Measurements from ENCODE around the gene MZB1.

GRCh38 chr5:139363937-139364336, 25.8 kb downstream of the MZB1 start:
- TF ChIP-seq, protein P1, sequence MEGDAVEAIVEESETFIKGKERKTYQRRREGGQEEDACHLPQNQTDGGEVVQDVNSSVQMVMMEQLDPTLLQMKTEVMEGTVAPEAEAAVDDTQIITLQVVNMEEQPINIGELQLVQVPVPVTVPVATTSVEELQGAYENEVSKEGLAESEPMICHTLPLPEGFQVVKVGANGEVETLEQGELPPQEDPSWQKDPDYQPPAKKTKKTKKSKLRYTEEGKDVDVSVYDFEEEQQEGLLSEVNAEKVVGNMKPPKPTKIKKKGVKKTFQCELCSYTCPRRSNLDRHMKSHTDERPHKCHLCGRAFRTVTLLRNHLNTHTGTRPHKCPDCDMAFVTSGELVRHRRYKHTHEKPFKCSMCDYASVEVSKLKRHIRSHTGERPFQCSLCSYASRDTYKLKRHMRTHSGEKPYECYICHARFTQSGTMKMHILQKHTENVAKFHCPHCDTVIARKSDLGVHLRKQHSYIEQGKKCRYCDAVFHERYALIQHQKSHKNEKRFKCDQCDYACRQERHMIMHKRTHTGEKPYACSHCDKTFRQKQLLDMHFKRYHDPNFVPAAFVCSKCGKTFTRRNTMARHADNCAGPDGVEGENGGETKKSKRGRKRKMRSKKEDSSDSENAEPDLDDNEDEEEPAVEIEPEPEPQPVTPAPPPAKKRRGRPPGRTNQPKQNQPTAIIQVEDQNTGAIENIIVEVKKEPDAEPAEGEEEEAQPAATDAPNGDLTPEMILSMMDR (IDR thresholded peaks at IDR 0.05), result no peak
- TF ChIP-seq POLR2A (IDR thresholded peaks at IDR 0.05), result no peak
